Measurements from ENCODE around the gene EZR.
A peak's percentile ranks its signal among the peaks of the same experiment; 100 is the strongest.

Gene EZR

DNA sequence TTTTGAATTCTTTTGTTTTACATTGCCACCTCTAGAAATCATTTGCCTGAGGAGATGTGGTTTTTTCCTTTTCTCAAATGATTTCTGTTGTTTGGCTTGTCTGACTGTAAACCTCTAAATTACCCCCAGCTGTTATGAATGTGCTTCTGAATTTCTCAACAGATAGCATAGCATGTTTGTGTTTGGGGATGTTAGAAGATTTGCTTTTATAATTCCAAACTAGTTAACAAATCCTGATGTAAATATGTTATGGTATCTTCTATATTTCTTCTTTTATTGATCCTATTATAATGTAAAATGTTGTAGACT lies 31.6 kb upstream of the EZR start:
- H3K4me3 ChIP-seq (ENCODE audit: low read depth, low read length) = no peak overlapping the region
- TF ChIP-seq, protein P1, sequence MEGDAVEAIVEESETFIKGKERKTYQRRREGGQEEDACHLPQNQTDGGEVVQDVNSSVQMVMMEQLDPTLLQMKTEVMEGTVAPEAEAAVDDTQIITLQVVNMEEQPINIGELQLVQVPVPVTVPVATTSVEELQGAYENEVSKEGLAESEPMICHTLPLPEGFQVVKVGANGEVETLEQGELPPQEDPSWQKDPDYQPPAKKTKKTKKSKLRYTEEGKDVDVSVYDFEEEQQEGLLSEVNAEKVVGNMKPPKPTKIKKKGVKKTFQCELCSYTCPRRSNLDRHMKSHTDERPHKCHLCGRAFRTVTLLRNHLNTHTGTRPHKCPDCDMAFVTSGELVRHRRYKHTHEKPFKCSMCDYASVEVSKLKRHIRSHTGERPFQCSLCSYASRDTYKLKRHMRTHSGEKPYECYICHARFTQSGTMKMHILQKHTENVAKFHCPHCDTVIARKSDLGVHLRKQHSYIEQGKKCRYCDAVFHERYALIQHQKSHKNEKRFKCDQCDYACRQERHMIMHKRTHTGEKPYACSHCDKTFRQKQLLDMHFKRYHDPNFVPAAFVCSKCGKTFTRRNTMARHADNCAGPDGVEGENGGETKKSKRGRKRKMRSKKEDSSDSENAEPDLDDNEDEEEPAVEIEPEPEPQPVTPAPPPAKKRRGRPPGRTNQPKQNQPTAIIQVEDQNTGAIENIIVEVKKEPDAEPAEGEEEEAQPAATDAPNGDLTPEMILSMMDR (IDR thresholded peaks at IDR 0.05; ENCODE audit: insufficient read depth, low read depth, low read length, missing control alignments) = no peak
- DNase-seq (ENCODE audit: low read depth) = no peak

DNA sequence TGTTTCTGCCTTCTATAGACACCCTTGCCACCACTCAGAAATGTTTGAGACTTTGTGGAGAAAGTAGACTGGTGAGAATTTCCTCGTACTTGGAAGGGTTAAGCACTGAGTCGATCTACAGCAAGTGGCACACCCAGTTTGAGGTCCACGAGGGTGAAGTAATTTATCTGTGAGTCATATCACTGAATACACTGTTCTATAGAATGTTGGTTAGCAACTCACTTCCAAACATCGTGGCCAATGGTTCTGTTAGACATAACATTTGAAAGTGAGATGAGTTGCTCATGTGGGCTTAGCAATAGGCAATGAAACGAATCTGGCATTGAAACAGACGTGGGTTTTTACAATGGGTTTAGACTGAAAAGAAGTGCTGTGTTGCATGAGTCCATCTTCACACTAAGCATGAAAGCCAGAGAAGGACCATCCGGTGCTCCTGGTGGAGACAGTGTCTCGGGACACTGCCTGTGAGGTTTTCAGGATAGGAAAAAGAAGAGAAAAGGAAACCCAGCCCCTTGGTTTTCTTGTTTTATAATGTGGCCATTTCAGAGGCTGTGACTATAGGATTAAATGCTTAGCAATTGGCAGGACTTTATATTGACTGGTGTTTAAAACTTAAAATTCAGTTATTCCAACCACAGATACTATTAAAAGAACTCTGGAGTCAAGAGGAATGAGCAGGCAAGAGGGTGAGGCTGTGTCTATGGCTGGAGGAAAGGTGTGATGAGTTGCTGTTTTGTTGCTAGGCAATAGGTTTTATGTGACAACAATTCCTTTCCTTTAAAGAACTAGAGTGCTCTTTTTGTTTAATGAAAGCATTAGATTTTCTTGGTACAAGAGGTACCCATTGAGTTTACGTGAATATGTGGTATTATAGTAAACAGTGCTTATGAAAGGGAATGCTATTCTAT lies 31.0 kb upstream of the EZR start:
- DNase-seq (ENCODE audit: low read depth) = peak; percentile 40
- TF ChIP-seq, protein P1 (IDR thresholded peaks at IDR 0.05; ENCODE audit: insufficient read depth, low read depth, low read length, missing control alignments) = no peak
- H3K4me3 ChIP-seq (ENCODE audit: low read depth, low read length) = no peak overlapping the region

DNA sequence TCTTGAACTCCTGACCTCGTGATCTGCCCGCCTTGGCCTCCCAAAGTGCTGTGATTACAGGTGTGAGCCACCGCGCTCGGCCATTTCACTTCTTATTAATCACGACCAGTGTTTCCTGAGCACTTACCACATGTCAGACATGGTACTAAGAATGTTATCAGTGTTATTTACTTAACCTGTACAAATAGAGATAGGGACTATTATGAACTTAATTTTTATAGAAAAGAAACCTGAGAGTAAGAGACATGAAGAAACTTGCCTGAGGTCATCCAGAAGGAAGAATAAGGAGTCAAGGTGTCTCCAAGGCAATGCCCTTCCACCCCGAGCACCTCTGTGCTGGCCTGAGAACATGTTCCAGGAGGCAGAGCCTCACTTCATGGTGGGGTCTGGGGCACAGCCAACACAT lies 29.3 kb upstream of the EZR start:
- DNase-seq (ENCODE audit: low read depth) = no peak
- no peak overlapping the region for H3K4me3 ChIP-seq (ENCODE audit: low read depth, low read length)
- TF ChIP-seq, protein P1 (IDR thresholded peaks at IDR 0.05; ENCODE audit: insufficient read depth, low read depth, low read length, missing control alignments) = no peak

DNA sequence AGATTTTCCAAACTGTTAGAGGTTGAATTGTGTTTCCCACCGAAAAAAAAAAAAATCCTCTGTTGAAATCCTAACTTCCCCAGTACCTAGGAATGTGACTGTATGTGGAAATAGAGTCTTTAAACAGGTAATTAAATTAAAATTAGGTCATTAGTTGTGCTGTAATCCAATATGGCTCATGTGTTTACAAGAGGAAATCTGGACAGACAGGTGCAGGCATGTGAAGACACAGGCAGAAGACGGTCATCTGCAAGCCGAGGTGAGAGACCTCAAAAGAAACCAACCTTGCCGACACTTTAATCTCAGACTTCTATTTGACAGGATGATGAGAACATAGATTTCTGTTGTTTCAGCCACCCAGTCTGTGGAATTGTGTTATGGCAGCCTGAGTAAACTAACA lies 28.6 kb upstream of the EZR start:
- TF ChIP-seq, protein P1 (IDR thresholded peaks at IDR 0.05; ENCODE audit: insufficient read depth, low read depth, low read length, missing control alignments) = no peak
- no peak for DNase-seq (ENCODE audit: low read depth)

DNA sequence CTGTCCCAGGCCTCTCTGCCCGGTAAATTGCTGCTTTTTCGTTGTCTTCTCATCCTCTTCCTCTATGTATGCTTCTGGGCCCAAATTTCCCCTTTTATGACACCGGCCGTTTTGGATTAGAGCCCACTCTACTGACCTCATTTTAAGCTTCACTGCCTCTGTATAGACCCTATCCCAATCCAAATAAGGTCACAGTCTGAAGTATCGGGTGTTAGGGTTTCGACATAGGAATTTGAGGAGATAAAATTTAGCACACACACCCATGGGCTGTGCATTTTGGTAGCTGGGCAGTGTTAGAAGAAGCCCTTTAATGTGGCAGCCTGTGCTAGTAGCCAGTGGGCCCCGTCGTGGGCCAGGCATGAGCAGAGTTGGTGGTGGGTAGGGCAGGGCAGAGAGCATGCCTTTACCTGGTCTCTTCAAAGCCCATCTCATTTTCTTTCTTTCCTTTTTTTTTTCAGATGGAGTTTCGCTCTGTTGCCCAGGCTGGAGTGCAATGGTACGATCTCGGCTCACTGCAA lies 27.9 kb upstream of the EZR start:
- no peak overlapping the region for H3K4me3 ChIP-seq (ENCODE audit: low read depth, low read length)
- no peak for DNase-seq (ENCODE audit: low read depth)
- TF ChIP-seq, protein P1 (IDR thresholded peaks at IDR 0.05; ENCODE audit: insufficient read depth, low read depth, low read length, missing control alignments) = no peak

More for the DNA sequence above, 28.6 kb upstream of the EZR start:
- no peak overlapping the region for H3K4me3 ChIP-seq (ENCODE audit: low read depth, low read length)

DNA sequence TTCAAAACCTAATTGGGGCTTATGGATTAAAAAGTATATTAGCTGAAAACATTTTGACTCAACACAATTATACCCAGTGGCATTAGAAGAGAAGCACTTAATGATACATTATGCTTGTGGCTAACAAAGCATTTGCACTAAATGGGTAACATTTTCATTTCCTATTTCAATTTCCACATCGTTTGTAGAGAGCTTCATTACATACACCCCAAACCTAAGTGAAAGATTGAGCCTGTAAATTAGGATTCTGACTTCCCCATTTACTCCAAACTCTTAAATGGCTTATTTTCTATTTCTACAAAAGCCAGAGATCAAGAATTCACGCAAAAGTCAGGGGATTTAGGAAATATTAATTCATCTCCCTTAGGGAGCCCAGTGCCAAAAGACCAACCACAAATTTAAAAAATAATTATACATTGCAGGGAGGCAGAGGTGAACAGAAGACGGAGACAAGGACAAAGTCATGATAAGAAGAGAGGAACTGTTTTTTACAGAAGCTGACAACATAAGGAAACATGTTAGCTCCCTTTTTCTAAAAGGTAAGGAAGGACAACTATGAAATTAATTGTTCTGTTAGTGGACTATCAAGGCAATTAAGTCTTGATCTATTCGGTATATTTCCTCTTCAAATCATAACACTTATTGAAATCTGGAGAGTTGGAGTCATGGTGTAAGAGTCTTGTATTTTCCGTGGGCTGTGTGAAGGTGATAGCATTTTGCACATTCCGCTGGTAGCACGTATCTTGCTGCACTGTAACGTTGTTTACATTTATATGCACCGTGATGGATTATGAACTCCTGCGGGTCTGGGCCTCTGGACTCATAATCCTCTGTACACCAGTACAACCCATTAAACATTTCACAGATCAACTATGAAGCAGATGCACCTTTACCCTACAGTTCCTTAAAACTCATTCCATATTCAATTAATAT lies 24.8 kb upstream of the EZR start:
- TF ChIP-seq, protein P1 (IDR thresholded peaks at IDR 0.05; ENCODE audit: insufficient read depth, low read depth, low read length, missing control alignments) = no peak
- no peak overlapping the region for H3K4me3 ChIP-seq (ENCODE audit: low read depth, low read length)
- no peak for DNase-seq (ENCODE audit: low read depth)
